NT2/D1 (cell line): ENCODE data around the gene TENM3.

Source experiments
- SUZ12 ChIP-seq: IDR thresholded peaks from 2 replicates; pipeline ENCODE4 v1.6.1; 2011; ENCODE audit not compliant: insufficient read length, insufficient read depth; ENCODE audit errors: extremely low read depth
- ZNF274 ChIP-seq: IDR thresholded peaks from 2 replicates; pipeline ENCODE4 v1.6.1; 2011; ENCODE audit warnings: mild to moderate bottlenecking, low read depth, low read length

DNA sequence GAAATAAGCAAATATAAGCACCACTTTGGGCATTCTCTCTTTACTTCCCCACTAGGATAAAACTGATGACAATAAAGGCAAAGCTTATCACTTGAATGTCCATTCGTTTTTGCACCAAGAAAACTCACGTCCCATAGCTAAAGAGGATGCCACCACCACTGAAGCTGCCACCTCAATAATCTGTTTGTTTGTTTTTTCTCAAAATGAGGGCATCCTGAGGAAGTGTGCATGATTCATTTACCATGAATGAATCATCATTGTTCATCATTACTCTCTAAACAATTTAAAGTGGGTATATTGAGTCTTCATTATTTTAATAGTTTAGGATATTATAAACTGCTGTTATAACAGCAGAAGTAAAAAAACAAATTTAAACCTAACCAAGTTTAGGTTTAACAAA is 505.7 kb downstream of the TENM3 start:
- TF ChIP-seq ZNF274 (no peak), SUZ12 (no peak)
